NCI-H1930 (cell line): Measurements from ENCODE around the gene BEGAIN.

ENCODE experiments used
- DNase-seq, 2 experiments: peaks; one replicate each; lab custom pipeline; 2025; lab: John Stamatoyannopoulos, UW

BEGAIN gene

GRCh38 chr14:100601064-100601463 is 13.8 kb upstream of the BEGAIN start:
- no peak for DNase-seq

- no peak for DNase-seq
Measured at GRCh38 chr14:100599981-100600380, 12.8 kb upstream of the BEGAIN start.

GRCh38 chr14:100594625-100594951 is 7.4 kb upstream of the BEGAIN start:
- no peak for DNase-seq

- no peak for DNase-seq
Measured at GRCh38 chr14:100593751-100594624, 6.8 kb upstream of the BEGAIN start.

- DNase-seq, result no peak
Measured at GRCh38 chr14:100592972-100593371, 5.8 kb upstream of the BEGAIN start.

GRCh38 chr14:100592461-100592891 is 5.3 kb upstream of the BEGAIN start:
- no peak for DNase-seq

GRCh38 chr14:100591453-100592371 is 4.5 kb upstream of the BEGAIN start:
- DNase-seq, result no peak

- no peak for DNase-seq
Measured at GRCh38 chr14:100590726-100591452, 3.7 kb upstream of the BEGAIN start.

- no peak for DNase-seq
Measured at GRCh38 chr14:100589760-100590469, 2.7 kb upstream of the BEGAIN start.

GRCh38 chr14:100589071-100589759 is 2.0 kb upstream of the BEGAIN start:
- DNase-seq, result no peak

- DNase-seq, result no peak
Measured at GRCh38 chr14:100588671-100589070, 1.5 kb upstream of the BEGAIN start.

GRCh38 chr14:100587763-100588411 is 670 bp upstream of the BEGAIN start:
- no peak for DNase-seq

GRCh38 chr14:100586403-100587085 is 673 bp downstream of the BEGAIN start:
- no peak for DNase-seq

- no peak for DNase-seq
Measured at GRCh38 chr14:100586153-100586402, 1.1 kb downstream of the BEGAIN start.

GRCh38 chr14:100585448-100586152 is 1.6 kb downstream of the BEGAIN start:
- DNase-seq, result no peak

- DNase-seq, result no peak
Measured at GRCh38 chr14:100584056-100585031, 2.9 kb downstream of the BEGAIN start.

GRCh38 chr14:100583245-100583644 is 4.0 kb downstream of the BEGAIN start:
- no peak for DNase-seq

- no peak for DNase-seq
Measured at GRCh38 chr14:100582496-100583165, 4.6 kb downstream of the BEGAIN start.
